ENCODE results near the gene PABPC1L2B.
"Not testable (repeated sequence)": the region's sequence is repeated elsewhere in the genome, so short reads cannot be mapped to it uniquely, and the experiment has no call there.

The PABPC1L2B gene

GRCh38 chrX:73002733-73003132 lies at the start of gene PABPC1L2B:
PABPC1L2B (plus strand) TSS chrX:73002939; CDS start chrX:73003643, 704 bp downstream.
- DNase-seq (ENCODE audit: low read depth in 2 of 3, low spot score in 1 of 3): not testable (repeated sequence)

- not testable (repeated sequence) for DNase-seq (ENCODE audit: low read depth in 2 of 3, low spot score in 1 of 3)
Observed at GRCh38 chrX:72959971-72960370, 42.8 kb upstream of the PABPC1L2B start.

GRCh38 chrX:72971859-72972258 lies 30.9 kb upstream of the PABPC1L2B start:
- DNase-seq (ENCODE audit: low read depth in 2 of 3, low spot score in 1 of 3): not testable (repeated sequence)

GRCh38 chrX:72974885-72975284 lies 27.9 kb upstream of the PABPC1L2B start:
- DNase-seq (ENCODE audit: low read depth in 2 of 3, low spot score in 1 of 3): not testable (repeated sequence)

GRCh38 chrX:72980894-72981469 lies 21.8 kb upstream of the PABPC1L2B start:
- not testable (repeated sequence) for DNase-seq (ENCODE audit: low read depth in 2 of 3, low spot score in 1 of 3)

- DNase-seq (ENCODE audit: low read depth in 2 of 3, low spot score in 1 of 3): not testable (repeated sequence)
Observed at GRCh38 chrX:73004032-73004431, 1.3 kb downstream of the PABPC1L2B start.

GRCh38 chrX:73021361-73022092 lies 18.8 kb downstream of the PABPC1L2B start:
- no peak for DNase-seq (ENCODE audit: low read depth in 2 of 3, low spot score in 1 of 3)

- not testable (repeated sequence) for DNase-seq (ENCODE audit: low read depth in 2 of 3, low spot score in 1 of 3)
Observed at GRCh38 chrX:73022093-73022445, 19.3 kb downstream of the PABPC1L2B start.

GRCh38 chrX:73028876-73029275 lies 26.1 kb downstream of the PABPC1L2B start:
- no peak for DNase-seq (ENCODE audit: low read depth in 2 of 3, low spot score in 1 of 3)

Data from stimulated activated CD4-positive, alpha-beta T cell treated with anti-CD3 and anti-CD28 coated beads, Interleukin-12 subunit alpha, Interleukin-12 subunit beta, amount 100 ng/mL, for 48 hours (primary cell).